Measurements from ENCODE around the gene RHEB. TPM values are rescaled to one million over a fixed set of nuclear protein-coding genes. Genes with fewer than 3 reads are reported as not detected.

The RHEB gene, protein sequence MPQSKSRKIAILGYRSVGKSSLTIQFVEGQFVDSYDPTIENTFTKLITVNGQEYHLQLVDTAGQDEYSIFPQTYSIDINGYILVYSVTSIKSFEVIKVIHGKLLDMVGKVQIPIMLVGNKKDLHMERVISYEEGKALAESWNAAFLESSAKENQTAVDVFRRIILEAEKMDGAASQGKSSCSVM
- polyA plus RNA-seq (ENCODE audit: insufficient read depth in 1 of 5, insufficient read length in 5 of 5, low replicate concordance in 1 of 5), result 100 to 1,000 TPM in 4 of 5 donors, 10 to 100 TPM in 1; 97.7 to 136 (median 110) TPM
- long read RNA-seq, donor 1, transcript RHEB-201 (8 exons, 2,075 nt), result major isoform, 57 of 58 reads
- long read RNA-seq, donor 1, partial matches to known transcripts, result 0 of 58 reads
- long read RNA-seq, donor 1, other reads (novel, unspliced or antisense), result 0 of 58 reads
- long read RNA-seq, donor 2, transcript RHEB-201 (8 exons, 2,075 nt), result major isoform, 53 of 54 reads
- long read RNA-seq, donor 2, partial matches to known transcripts, result 0 of 54 reads
- long read RNA-seq, donor 2, other reads (novel, unspliced or antisense), result 0 of 54 reads
- long read RNA-seq, donor 3, transcript RHEB-201 (8 exons, 2,075 nt), result major isoform, 55 of 57 reads
- long read RNA-seq, donor 3, partial matches to known transcripts, result 0 of 57 reads
- long read RNA-seq, donor 3, other reads (novel, unspliced or antisense), result 0 of 57 reads
- long read RNA-seq, donor 4, transcript RHEB-201 (8 exons, 2,075 nt), result major isoform, 24 of 24 reads
- long read RNA-seq, donor 4, partial matches to known transcripts, result 0 of 24 reads
- long read RNA-seq, donor 4, other reads (novel, unspliced or antisense), result 0 of 24 reads
- long read RNA-seq, donor 5, transcript RHEB-201 (8 exons, 2,075 nt), result major isoform, 70 of 78 reads
- long read RNA-seq, donor 5, partial matches to known transcripts, result 5 of 78 reads
- long read RNA-seq, donor 5, other reads (novel, unspliced or antisense), result 0 of 78 reads
- long read RNA-seq, donor 6, transcript RHEB-201 (8 exons, 2,075 nt), result major isoform, 64 of 70 reads
- long read RNA-seq, donor 6, partial matches to known transcripts, result 5 of 70 reads
- long read RNA-seq, donor 6, other reads (novel, unspliced or antisense), result 0 of 70 reads
- long read RNA-seq, donor 7, transcript RHEB-201 (8 exons, 2,075 nt), result major isoform, 46 of 46 reads
- long read RNA-seq, donor 7, partial matches to known transcripts, result 0 of 46 reads
- long read RNA-seq, donor 7, other reads (novel, unspliced or antisense), result 0 of 46 reads
- long read RNA-seq, donor 8, transcript RHEB-201 (8 exons, 2,075 nt), result major isoform, 21 of 23 reads
- long read RNA-seq, donor 8, partial matches to known transcripts, result 0 of 23 reads
- long read RNA-seq, donor 8, other reads (novel, unspliced or antisense), result 0 of 23 reads

DNA sequence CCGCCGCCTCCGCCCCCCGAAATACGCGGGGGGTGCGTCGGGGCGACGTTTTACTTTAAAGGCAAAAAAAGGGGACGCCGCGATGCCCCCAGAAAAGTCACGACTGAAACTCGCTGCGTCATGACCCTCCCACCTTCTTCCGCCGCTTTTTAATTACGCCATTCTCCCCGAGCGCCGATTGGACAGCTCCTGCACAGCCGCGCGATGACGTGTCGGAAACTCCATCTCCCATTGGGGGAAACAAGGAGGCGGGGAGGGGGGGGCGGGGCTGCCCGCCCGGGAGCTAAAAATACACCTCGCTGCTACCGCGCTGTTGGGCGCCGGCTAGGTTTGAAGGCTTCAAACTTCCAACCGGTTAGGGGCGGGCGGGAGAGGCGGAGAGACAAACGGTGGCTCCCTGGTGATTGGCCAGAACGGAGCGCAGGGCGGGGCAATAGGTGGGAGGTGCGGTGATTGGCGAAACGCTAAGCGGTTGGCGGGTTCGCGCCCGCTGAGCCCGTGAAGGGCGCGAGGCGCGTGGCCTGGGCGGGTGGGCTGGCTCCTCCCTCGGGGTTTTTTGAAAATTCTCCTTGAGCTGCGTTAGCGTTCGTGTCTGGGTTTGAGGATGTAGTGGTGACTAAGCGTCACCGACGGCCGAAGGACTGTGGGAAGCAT is at the start of gene RHEB:
Gene RHEB (minus strand): TSS at position 131 of the 654 bp plus-strand sequence. CDS start 384 bp downstream, outside the sequence.
- peak; percentile 99 to 100 for DNase-seq

DNA sequence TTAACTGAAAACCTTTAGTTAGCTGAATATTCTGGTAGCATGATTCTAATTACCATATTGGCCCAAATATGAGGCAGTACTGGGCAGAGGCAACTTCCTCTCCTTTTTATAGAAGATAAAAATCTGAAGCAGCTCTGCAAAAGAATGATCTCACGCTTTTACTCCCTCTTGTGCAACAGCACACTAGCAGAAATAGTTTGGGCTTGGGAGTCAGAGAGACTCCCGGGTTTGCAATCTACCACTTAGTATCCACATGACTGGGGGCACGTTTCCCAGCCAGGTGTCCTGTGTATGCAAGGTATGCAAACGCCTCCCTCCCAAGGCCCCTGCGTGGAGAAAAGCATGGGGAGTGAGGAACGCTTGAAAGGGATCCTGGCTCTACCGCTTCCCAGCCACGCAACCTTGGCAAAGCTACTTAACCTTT is 47.2 kb upstream of the RHEB start:
- peak in 1 of 2 donors; percentile 27 for DNase-seq

DNA sequence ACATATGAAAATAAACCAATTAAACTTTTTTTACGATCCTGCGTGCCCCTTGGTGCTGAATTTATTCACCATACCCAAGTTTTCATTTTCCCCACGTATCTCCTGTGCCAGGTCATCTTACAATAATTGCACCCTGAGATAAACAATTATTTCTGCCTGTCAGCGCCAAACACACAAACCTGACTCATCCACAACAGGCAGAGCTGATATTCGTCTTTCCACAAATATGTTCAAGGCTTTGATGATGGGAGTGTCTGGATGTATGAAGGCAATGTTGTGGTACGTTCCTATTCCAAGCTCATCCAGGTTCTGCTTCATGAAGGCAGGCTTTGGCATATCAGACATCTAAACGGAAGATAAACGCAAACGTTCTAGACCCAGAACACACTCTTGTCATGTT is 45.8 kb upstream of the RHEB start:
- no peak for DNase-seq

DNA sequence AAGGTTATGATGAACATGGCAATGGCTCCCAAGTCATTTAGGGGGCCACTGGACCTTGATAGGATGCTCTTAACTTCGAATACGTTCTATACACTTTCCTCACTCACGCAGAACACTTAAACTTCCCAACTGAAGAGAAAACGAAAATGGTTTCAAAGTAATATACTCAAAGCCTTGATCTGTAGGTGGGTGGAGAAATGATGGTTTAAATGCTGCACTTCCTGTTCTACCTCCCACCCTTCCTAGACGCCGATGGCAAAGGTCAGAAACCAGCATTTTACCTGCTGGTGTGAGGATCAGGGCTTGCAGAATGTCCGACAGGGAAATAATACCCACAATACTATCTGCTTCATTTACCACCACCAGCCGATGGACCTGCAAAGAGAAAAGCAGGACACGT is 40.5 kb upstream of the RHEB start:
- DNase-seq, result no peak

DNA sequence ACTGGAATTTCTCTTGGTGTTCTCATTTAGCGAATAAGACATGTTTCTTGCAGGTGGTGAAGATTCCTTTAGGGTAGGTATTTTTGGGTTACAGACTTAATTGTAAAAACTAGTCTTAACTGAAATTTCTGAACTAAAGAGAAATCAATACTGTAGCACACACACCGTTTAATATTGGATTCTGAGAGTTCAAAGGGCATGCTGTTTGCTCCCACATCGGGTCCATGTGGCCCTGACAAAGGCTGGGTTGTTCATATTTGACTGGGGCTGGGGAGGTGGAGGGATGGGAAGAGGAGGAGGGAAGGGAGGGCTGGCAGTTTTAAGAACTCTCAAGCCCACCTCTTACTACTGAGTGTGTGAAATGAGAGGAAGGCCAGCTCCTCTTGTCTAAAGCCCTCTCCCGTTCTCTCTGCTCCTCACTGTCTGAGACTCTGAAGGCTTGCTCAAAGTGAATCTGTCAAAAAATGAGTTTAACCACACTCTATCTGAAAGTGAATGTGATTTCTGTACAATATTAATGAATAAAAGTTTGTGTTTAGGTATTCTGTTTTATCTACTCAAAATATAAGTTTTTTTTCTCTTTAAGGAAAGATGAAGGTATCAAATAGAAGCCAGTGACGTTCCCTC is 40.0 kb upstream of the RHEB start:
- no peak for DNase-seq

DNA sequence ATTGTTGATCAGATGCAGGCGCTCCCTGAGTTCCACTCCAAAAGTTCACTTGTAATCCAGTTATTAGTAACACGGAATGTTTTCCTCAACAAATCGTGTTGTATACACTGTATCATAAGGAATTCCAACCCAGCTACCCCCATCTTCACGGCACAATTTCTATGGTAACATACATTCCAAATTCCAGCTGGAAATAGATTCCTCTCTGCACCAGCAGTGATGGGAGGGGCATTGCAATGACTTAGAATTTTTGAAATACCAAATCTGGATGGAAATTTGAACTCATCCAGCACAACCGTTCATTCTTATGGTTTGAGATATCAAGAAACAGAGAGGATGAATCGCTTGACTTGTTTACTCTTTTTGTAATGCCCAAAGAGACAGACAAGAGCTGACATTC is 38.9 kb upstream of the RHEB start:
- no peak for DNase-seq

DNA sequence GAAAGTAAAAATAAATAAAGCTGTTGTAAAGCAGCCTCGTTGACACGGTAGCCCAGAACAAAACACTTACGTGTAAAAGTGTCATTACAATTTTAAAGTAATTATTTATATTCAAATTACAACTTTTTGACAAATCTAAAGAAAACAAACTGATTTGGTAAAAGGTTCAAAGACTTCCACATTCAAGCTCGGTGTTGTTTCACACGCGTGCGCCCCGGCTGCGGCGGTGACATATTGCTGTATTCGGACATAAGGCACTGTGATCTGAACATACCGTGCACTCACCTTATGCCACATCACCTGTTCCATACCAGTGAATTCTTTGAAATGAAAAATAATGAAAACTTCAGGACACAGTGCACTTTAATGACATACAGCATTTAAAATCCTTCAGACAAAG is 36.9 kb upstream of the RHEB start:
- no peak for DNase-seq

DNA sequence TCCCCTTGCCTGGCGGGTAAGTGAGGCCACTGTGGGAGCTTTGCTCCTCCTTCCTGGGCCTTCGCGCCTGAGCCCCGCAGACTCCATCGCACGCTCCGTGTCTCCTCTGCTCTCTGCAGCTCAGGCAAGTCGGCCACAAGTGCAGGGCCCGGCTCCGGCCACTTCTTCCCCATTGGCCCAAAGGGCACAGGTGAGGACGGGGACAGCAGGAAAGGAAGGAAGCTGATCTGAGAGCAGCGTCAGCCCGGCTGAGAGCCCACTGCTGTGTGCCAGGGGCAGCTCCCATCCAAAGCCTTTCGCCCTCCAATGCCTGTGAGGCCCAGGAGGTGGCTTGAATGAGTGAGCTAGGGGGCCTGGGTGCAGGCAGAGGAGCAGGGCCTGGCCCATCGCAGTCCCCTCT is 33.7 kb upstream of the RHEB start:
- DNase-seq, result no peak

DNA sequence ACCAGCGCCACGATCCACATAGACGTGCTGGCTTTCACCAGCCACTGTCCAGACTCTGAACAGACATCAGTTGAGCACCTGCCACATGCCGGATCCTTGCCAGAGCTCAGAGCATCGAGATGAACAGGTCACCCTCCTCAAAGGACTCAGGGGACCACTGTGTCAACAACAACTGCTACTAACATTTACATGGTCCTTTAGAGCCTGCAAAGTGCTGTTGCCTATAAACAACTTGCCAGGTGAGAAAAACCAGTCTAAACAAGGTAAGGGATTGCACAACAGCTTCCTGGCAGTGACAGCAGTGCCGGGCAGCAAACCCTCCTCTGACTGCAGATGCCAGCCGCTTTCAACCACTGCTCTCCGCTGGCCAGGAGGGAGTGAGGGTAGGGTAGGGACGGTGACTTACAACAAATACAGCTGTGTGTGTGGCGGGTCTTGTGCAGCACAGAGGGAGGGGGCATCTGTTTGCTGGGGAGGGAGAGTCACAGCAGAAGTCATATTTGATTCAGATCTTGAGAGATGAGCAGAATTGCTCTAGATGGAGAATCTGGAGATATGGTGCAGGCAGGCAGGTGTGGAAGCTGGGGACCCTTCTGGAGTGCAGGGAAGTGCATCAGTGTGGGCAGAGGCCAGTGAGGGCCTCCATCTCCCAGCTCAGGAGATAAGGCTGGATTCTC is 32.8 kb upstream of the RHEB start:
- DNase-seq, result peak; percentile 45 to 46

DNA sequence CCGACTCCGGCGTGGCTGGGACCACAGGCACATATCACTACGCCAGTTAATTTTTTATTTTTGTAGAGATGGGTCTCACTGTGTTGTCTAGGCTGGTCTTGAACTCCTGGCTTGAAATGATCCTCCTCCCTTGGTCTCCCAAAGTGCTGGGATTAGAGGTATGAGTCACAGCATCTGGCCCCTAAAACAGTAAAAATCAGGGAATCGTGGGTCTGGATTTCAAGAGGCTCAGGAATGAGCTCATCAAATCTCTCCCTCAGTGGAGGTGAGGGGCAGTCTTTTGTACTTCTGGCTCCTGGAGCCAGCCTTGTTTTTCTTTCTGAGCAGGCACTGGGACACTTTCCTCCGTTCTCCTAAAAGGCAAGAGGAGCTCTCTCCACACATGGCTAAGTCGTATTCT is 32.1 kb upstream of the RHEB start:
- DNase-seq, result no peak

DNA sequence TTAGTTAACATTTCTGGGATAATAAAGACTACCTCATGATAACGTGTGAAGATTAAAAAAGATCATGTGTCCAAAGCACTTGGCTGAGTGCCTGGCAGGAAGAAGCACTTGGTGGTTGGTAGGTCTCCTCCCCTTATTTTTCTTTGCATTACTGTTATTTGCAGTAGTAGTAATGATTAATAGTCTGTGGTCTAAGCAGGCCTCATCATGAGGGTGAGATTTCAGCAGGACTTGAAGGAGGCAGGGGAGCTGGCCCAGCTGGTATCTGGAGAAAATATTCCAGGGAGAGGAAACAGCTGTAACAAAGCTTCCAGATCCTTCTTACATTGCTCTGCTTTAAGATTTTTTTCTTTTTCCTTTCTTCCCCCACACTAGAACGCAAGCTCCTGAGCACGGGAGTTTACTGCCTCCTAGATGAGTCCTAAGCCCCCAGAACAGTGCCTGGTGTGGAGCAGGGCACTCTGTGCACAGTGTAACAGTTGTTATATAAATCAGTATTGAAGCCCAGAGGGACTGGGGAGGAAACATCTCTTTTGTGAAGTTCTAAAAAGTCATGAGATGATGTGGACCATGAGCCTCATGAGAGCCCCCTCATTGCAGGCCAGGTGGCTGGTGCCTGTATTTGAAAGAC is 31.1 kb upstream of the RHEB start:
- peak; percentile 73 to 77 for DNase-seq

DNA sequence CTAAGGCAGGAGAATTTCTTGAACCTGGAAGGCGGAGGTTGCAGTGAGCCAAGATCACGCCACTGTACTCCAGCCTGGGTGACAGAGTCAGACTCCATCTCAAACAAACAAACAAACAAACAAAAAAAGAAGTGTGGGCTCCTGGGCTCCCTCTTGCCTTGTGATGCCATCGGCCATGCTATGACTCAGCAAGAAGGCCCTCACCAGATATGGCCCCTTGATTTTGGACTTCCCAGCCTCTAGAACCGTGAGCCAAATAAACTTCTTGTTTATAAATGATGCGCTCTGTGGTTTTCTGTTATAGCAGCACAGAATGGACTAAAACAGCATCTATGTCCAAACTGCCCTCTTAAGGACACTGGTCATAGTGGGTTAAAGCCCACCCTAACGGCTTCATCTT is 29.9 kb upstream of the RHEB start:
- no peak for DNase-seq

DNA sequence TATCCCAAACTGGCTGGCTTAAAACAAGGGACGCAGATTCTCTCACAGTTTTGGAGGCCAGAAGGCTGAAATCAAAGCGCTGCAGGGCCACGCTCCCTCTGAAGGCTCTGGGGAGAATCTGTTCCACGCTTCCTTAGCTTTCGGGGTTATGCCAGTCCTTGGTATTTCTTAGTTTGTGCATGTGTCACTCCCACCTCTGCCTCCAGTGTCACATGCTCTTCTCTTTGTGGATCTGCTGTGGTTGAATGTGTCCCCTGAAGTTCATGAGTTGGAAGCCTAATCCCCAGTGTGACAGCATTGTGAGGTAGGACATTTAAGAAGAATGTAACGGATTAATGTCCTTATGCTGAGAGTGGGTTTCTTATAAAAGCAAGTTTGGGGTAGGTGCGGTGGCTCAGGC is 29.4 kb upstream of the RHEB start:
- DNase-seq, result no peak

DNA sequence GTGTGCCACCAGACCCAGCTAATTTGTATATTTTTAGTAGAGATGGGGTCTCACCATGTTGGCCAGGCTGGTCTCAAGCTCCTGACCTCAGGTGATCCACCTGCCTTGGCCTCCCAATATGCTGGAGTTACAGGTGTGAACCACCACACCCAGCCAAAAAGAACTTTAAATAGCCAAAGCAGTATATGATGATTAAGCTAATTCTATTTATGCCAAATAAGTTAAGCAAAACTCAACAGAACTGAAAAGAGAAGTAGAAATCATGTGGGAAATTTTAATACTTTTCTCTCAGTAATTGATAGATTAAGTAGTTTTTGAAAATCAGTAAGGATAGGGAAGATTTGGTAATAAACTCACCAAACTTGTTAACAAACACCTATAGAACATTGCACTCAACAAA is 24.5 kb upstream of the RHEB start:
- DNase-seq, result no peak

DNA sequence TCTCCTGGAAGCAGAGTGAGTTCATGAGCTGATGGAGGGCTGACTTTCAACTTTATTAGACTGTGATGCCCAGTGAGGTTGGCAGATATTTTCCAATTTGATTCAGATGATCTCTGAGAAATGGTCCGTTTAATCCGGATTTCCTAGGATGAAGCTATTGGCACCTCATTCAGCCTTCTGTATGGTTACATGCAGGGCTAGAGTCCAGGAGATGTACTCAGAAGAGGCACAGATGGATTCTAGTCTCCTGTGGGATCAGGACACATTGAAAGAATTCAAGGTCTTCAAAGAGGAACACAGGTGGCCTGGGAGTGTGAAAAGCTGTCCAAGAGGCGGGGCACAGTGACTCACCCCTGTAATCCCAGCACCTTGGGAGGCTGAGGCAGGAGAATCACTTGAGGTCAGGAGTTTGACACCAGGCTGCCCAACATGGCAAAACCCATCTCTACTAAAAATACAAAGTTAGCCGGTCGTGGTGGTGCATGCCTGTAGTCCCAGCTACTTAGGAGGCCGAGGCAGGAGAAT is 23.0 kb upstream of the RHEB start:
- no peak for DNase-seq

DNA sequence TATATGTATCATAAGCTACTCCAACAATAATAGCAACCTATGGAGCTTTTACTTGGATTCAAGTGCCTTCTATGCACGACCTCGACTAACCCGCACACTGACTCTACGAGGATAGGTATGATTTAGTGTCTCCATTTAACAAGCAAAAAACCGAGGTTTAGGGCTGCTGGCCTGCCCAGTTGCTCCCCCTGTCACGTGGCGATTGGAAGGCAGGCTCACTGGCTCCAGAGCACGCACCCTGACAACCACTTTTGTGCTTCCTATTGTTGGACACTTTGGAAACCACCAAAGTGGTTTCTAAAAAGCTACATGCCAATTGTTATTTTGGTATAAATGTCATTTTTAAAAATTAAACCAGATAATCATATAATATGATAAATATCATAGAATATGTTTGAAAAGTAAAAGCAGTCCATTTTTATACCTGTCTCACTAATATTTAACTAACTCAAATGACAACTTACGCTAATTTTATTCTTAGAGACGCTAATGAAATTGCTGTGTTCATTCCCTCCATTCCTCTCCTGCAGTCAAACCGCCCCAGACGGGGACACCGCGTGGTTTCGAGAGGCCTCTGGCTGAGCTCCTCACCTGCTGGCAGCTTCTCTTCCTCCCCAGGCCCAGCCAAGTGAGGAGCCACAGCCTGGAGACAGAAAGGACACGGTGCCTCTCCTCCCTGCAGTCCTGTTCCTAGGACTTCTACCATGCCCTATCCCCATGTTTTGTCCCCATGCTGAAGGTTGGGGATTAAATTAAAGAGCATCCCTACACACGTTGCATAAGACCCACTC is 22.2 kb upstream of the RHEB start:
- DNase-seq, result no peak

DNA sequence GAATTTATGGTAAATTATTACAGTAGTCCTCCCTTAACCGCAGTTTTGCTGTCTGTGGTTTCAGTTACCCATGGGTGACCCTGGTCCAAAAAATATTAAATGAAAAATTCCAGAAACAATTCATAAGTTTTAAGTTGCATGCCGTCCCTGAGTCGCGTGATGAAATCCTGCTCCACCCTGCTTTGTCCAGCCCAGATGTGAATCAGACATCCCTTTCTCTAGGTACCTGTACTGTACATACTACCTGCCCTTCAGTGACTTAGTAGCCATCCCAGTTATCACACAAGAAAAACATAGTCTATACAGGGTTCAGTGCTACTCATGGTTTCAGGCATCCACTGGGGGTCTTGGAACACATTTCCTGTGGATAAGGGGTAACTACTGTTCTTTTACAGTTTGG is 20.5 kb upstream of the RHEB start:
- DNase-seq, result no peak

DNA sequence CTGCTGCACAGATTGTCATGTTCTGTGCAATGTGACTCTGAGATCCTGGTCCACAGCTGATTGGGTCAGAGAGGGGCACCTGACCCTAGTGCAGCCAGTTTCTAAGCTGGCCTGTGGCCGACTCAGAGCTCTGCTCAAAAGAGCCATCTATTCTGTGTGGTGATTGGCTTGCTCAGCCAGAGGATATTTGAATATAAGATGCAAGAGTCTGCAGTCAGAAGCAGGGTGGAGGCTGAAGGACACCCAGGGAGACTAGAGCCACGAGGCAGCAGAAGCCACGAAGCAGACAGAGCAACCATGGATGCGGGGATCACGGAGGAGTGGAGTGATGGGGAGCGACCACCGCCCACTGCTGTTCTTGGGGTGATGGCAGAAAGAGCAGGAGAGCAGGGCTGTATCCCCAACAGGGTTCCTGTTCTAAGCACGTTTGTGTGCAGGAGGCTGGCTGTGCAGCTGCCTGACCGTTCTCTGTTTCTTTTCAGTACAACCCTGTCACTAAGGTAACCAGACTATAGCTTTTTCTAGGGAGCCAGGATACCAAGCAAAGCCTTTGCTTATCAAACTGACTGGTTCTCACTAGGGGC is 19.5 kb upstream of the RHEB start:
- no peak for DNase-seq
